NT2/D1 (cell line): Measurements from ENCODE around the gene MAP1B.

ENCODE experiments used
- SUZ12 ChIP-seq: IDR thresholded peaks from 2 replicates; pipeline ENCODE4 v1.6.1; 2011; ENCODE audit not compliant: insufficient read length, insufficient read depth; ENCODE audit errors: extremely low read depth
- YY1 ChIP-seq: IDR thresholded peaks from 2 replicates; pipeline ENCODE4 v1.6.1; 2011; ENCODE audit not compliant: insufficient read length, insufficient read depth
- ZNF274 ChIP-seq: IDR thresholded peaks from 2 replicates; pipeline ENCODE4 v1.6.1; 2011; ENCODE audit warnings: mild to moderate bottlenecking, low read depth, low read length

DNA sequence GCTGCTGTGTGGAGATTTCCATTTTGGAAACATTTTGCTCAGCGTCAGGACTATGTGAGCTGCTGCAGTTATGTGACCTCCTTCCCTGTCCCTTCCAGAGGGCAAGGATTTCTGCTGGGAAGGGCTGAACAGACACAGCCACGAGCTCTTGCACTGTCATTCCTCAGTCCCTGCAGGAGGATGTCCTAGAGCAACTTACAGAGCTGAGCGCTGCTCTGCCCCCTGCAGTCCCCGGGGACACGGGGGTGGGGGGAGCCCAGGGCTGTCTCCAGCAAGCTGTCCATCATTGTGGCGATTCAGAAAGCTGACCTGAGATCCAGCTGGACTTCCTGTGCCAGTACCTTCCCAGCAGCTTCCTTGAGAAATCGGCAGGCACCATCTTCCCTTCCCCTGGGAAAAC lies 28.0 kb upstream of the MAP1B start:
- TF ChIP-seq SUZ12: no peak
- no peak for TF ChIP-seq YY1
- no peak for TF ChIP-seq ZNF274
